Measurements from ENCODE around the gene SYNPO2. TPM values are rescaled to one million over a fixed set of nuclear protein-coding genes. Genes with fewer than 3 reads are reported as not detected.
"Not testable (repeated sequence)": the region's sequence is repeated elsewhere in the genome, so short reads cannot be mapped to it uniquely, and the experiment has no call there.

SYNPO2 gene
- total RNA-seq, 1 donor from 2014 or later: 0.09 TPM

- Mint-ChIP-seq H3K4me1 (no peaks in the 10 kb centered on the region), H3K9me3 (no peaks in the 10 kb centered on the region), H3K27me3 (ENCODE audit: insufficient read depth, low read depth) (no peaks in the 10 kb centered on the region), H3K36me3 (no peaks in the 10 kb centered on the region), H3K4me3 (no peak overlapping the region), H3K27ac (no peak overlapping the region)
- H3K36me3 ChIP-seq: no peaks in the 10 kb centered on the region
- H3K4me3 ChIP-seq: no peak overlapping the region
- H2AFZ ChIP-seq (replicated peaks): no peak overlapping the region
- no peaks in the 10 kb centered on the region for H3F3A ChIP-seq (ENCODE audit: low read depth)
- H3K4me1 ChIP-seq: no peaks in the 10 kb centered on the region
- H3K79me2 ChIP-seq (ENCODE audit: low read depth): no peaks in the 10 kb centered on the region
- H3K9me3 ChIP-seq (ENCODE audit: low read depth): no peaks in the 10 kb centered on the region
- no peaks in the 10 kb centered on the region for H3K27me3 ChIP-seq
- DNase-seq (ENCODE audit: low spot score): no peak
- H3K27ac ChIP-seq: no peak overlapping the region
- H3K9ac ChIP-seq: no peak overlapping the region
- TF ChIP-seq, protein P1, sequence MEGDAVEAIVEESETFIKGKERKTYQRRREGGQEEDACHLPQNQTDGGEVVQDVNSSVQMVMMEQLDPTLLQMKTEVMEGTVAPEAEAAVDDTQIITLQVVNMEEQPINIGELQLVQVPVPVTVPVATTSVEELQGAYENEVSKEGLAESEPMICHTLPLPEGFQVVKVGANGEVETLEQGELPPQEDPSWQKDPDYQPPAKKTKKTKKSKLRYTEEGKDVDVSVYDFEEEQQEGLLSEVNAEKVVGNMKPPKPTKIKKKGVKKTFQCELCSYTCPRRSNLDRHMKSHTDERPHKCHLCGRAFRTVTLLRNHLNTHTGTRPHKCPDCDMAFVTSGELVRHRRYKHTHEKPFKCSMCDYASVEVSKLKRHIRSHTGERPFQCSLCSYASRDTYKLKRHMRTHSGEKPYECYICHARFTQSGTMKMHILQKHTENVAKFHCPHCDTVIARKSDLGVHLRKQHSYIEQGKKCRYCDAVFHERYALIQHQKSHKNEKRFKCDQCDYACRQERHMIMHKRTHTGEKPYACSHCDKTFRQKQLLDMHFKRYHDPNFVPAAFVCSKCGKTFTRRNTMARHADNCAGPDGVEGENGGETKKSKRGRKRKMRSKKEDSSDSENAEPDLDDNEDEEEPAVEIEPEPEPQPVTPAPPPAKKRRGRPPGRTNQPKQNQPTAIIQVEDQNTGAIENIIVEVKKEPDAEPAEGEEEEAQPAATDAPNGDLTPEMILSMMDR (IDR thresholded peaks at IDR 0.05): no peak
- TF ChIP-seq EZH2phosphoT487 (IDR thresholded peaks at IDR 0.05): no peak
- TF ChIP-seq EZH2 (IDR thresholded peaks at IDR 0.05): no peak
- H4K20me1 ChIP-seq (ENCODE audit: low read depth): no peaks in the 10 kb centered on the region
- H3K4me2 ChIP-seq: no peak overlapping the region
Measured at GRCh38 chr4:119008761-119009160, 120.1 kb downstream of the SYNPO2 start.

DNA sequence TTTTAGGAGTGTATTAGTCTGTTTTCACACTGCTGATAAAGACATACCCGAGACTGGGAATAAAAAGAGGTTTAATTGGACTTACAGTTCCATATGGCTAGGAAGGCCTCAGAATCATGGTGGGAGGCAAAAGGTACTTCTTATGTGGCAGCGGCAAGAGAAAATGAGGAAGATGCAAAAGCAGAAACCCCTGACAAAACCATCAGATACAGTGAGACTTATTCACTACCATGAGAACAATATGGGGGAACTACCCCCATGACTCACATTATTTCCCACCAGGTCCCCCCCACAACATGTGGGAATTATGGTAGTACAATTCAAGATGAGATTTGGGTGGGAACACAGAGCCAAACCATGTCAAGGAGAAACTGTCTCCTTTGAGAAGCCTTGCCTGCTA is 121.6 kb downstream of the SYNPO2 start:
- not testable (repeated sequence) for H2AFZ ChIP-seq (replicated peaks); H3K27ac ChIP-seq; H3K9ac ChIP-seq; H3K36me3 ChIP-seq; H3K27me3 Mint-ChIP-seq (ENCODE audit: insufficient read depth, low read depth); H3K4me1 Mint-ChIP-seq; H3K4me3 Mint-ChIP-seq; H3K9me3 Mint-ChIP-seq; H3K36me3 Mint-ChIP-seq; H3K4me2 ChIP-seq; H3K79me2 ChIP-seq (ENCODE audit: low read depth); H3K9me3 ChIP-seq (ENCODE audit: low read depth); H3K27ac Mint-ChIP-seq; H3K27me3 ChIP-seq; H3K4me3 ChIP-seq; H3K4me1 ChIP-seq; H4K20me1 ChIP-seq (ENCODE audit: low read depth); DNase-seq (ENCODE audit: low spot score); H3F3A ChIP-seq (ENCODE audit: low read depth)

GRCh38 chr4:119010909-119011606 is 122.4 kb downstream of the SYNPO2 start:
- Histone ChIP-seq H3F3A (ENCODE audit: low read depth) (no peaks in the 10 kb centered on the region), H4K20me1 (ENCODE audit: low read depth) (no peaks in the 10 kb centered on the region), H3K4me2 (no peak overlapping the region), H3K27ac (no peak overlapping the region), H3K4me3 (no peak overlapping the region), H3K27me3 (no peaks in the 10 kb centered on the region), H3K9me3 (ENCODE audit: low read depth) (no peaks in the 10 kb centered on the region), H3K36me3 (no peaks in the 10 kb centered on the region), H3K9ac (no peak overlapping the region), H3K4me1 (no peaks in the 10 kb centered on the region), H2AFZ (replicated peaks) (no peak overlapping the region), H3K79me2 (ENCODE audit: low read depth) (no peaks in the 10 kb centered on the region)
- Mint-ChIP-seq H3K27ac (no peak overlapping the region), H3K27me3 (ENCODE audit: insufficient read depth, low read depth) (no peaks in the 10 kb centered on the region), H3K4me3 (no peak overlapping the region), H3K4me1 (no peaks in the 10 kb centered on the region), H3K9me3 (no peaks in the 10 kb centered on the region), H3K36me3 (no peaks in the 10 kb centered on the region)
- no peak for TF ChIP-seq EZH2 (IDR thresholded peaks at IDR 0.05)
- TF ChIP-seq, protein P1 (IDR thresholded peaks at IDR 0.05): no peak
- TF ChIP-seq EZH2phosphoT487 (IDR thresholded peaks at IDR 0.05): no peak
- DNase-seq (ENCODE audit: low spot score): no peak

DNA sequence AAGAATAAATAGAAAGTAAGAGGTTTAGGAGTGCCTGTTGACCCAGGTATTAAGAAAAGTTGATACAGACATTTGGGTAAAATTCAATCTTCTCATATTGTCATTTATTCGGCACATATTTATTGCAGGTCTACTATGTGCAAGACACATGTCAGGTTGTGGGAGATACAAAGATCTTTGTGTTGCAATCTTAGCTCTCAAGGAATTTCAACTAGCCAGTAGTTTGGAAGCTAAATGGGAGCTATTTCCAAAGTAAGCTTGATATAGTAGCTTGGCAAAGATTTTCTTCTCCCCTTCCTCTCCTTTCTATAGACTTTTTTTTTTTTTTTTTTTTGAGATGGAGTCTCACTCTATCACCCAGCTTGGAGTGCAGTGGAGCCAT is 122.9 kb downstream of the SYNPO2 start:
- no peaks in the 10 kb centered on the region for H3K36me3 ChIP-seq
- H3K9me3 Mint-ChIP-seq: no peaks in the 10 kb centered on the region
- no peak overlapping the region for H3K27ac Mint-ChIP-seq
- no peaks in the 10 kb centered on the region for H3K79me2 ChIP-seq (ENCODE audit: low read depth)
- TF ChIP-seq EZH2phosphoT487 (IDR thresholded peaks at IDR 0.05) (no peak), EZH2 (IDR thresholded peaks at IDR 0.05) (no peak)
- H3K27ac ChIP-seq: no peak overlapping the region
- no peak for DNase-seq (ENCODE audit: low spot score)
- no peak overlapping the region for H3K4me3 Mint-ChIP-seq
- no peaks in the 10 kb centered on the region for H3F3A ChIP-seq (ENCODE audit: low read depth)
- H2AFZ ChIP-seq (replicated peaks): no peak overlapping the region
- no peaks in the 10 kb centered on the region for H4K20me1 ChIP-seq (ENCODE audit: low read depth)
- no peaks in the 10 kb centered on the region for H3K9me3 ChIP-seq (ENCODE audit: low read depth)
- no peaks in the 10 kb centered on the region for H3K36me3 Mint-ChIP-seq
- H3K4me3 ChIP-seq: no peak overlapping the region
- H3K4me2 ChIP-seq: no peak overlapping the region
- no peaks in the 10 kb centered on the region for H3K4me1 Mint-ChIP-seq
- H3K4me1 ChIP-seq: no peaks in the 10 kb centered on the region
- H3K9ac ChIP-seq: no peak overlapping the region
- H3K27me3 ChIP-seq: no peaks in the 10 kb centered on the region
- no peaks in the 10 kb centered on the region for H3K27me3 Mint-ChIP-seq (ENCODE audit: insufficient read depth, low read depth)
